GM18861 (cell line): ENCODE measurements around the gene AP4B1.
"Not testable (repeated sequence)": the region's sequence is repeated elsewhere in the genome, so short reads cannot be mapped to it uniquely, and the experiment has no call there.

ENCODE experiments used
- ATAC-seq: cut with Tn5 transposase; IDR thresholded peaks from one replicate; pipeline ENCODE4 v1.9.1; 2021; ENCODE audit not compliant: unreplicated experiment

AP4B1 gene

DNA sequence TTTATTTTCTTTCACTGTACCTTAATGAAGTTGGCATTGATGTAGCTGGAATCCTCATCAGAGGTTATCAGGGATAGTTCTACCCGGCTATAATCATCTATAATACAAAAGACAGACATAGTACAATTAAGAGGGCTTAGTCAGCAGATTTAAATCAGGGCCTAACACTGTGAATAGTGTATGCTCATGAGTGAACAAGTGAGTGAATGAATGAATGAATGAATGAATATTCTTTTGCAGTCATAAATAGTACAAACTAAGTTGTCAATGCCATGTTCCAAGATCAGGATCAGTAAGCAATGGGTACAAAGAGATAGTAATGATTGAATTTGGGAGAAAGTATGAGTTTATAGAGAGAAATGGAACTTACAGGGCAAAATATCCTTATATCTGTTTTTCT lies 45.6 kb downstream of the AP4B1 start:
- ATAC-seq: no peak

GRCh38 chr1:113858418-113858817 lies 46.2 kb downstream of the AP4B1 start:
- no peak for ATAC-seq

GRCh38 chr1:113857776-113858175 lies 46.8 kb downstream of the AP4B1 start:
- ATAC-seq: no peak

DNA sequence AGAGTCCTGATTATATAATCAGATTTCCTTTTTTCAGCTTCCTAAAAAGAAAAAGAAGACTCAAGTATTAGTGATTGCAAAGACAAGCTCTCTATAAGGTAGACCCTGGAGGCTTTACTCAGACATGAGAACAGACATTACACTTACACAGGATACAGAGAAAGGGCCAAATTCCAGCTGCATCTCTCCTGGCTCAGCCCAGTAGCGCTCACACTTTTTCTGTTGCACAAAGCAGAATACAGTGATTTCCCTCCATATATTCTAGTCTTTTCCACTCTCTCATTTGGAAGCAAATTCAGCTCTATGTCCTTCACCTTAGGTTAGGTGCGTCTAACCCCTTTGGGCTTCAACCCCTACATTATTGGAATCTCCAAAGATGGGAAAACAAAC lies 48.2 kb downstream of the AP4B1 start:
- no peak for ATAC-seq

GRCh38 chr1:113855630-113856400 lies 48.8 kb downstream of the AP4B1 start:
- no peak for ATAC-seq

DNA sequence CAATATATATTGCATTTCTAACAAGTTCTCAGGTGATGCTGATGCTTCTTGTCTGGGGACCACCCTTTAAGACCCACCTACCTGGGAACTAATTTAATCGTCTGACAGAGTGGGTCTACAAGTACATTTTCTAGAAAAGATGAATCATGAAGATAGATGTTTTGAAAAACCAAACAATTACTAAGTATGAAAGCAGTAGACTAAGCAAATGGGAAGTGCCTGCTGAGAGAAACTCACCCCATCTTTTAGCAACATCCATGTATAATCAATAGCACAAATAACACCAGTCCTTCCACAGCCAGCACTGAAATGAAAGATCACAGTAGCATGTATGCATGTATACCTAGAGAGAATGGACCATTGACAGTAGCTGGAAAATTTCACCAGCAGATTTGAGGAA lies 50.4 kb downstream of the AP4B1 start:
- no peak for ATAC-seq

DNA sequence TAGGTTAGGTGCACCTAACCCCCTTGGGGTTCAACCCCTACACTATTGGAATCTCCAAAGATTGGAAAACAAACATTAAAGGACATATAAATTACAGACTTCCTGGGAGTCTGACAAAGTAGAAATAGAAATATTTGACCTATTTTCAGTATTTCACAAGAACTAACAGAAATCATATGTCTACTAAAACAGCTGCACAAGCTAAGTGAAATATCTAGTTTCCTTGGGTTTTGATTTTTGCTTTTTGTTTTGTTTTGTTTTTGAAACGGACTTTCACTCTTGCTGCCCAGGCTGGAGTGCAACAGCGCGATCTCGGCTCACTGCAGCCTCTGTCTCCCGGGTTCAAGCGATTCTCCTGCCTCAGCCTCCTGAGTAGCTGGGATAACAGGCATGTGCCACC lies 51.9 kb downstream of the AP4B1 start:
- not testable (repeated sequence) for ATAC-seq

DNA sequence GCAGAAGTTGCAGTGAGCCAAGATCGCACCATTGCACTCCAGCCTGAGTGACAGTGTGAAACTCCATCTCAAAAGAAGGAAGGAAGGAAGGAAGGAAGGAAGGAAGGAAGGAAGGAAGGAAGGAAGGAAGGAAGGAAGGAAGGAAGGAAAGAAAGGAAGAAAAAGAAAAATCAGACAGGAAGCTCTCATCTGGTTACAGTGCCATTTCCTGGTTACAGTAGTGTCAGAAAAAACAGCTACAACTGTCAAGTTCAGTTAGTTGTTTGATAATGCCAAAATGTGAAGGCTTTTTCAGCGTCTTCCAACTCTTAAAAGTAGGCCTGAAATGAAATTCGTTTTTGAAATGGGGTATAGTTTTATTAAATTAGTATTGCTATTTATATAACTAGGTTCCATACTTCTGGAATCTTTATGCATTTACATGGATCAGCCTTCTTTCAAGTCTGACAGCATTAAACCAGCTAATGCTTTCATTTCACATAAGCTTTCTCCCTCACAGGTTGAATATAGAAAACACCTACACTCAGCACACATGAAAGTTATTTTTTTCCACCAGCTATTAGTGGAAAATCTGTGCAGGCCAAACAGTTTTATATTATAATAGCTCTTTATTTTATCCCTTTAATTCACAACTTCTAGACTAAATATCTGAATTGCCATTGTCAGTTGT lies 54.3 kb downstream of the AP4B1 start:
- no peak for ATAC-seq

- ATAC-seq: no peak
Observed at GRCh38 chr1:113849072-113849471, 55.5 kb downstream of the AP4B1 start.

GRCh38 chr1:113846391-113847035 lies 58.1 kb downstream of the AP4B1 start:
- no peak for ATAC-seq
